HuH-7.5 (cell line): Measurements from ENCODE around the gene ZC3H6.

Experiments used
- DNase-seq: peaks from one replicate; pipeline ENCODE4 v3.0.0; 2011; ENCODE audit warnings: low spot score

Gene ZC3H6, protein sequence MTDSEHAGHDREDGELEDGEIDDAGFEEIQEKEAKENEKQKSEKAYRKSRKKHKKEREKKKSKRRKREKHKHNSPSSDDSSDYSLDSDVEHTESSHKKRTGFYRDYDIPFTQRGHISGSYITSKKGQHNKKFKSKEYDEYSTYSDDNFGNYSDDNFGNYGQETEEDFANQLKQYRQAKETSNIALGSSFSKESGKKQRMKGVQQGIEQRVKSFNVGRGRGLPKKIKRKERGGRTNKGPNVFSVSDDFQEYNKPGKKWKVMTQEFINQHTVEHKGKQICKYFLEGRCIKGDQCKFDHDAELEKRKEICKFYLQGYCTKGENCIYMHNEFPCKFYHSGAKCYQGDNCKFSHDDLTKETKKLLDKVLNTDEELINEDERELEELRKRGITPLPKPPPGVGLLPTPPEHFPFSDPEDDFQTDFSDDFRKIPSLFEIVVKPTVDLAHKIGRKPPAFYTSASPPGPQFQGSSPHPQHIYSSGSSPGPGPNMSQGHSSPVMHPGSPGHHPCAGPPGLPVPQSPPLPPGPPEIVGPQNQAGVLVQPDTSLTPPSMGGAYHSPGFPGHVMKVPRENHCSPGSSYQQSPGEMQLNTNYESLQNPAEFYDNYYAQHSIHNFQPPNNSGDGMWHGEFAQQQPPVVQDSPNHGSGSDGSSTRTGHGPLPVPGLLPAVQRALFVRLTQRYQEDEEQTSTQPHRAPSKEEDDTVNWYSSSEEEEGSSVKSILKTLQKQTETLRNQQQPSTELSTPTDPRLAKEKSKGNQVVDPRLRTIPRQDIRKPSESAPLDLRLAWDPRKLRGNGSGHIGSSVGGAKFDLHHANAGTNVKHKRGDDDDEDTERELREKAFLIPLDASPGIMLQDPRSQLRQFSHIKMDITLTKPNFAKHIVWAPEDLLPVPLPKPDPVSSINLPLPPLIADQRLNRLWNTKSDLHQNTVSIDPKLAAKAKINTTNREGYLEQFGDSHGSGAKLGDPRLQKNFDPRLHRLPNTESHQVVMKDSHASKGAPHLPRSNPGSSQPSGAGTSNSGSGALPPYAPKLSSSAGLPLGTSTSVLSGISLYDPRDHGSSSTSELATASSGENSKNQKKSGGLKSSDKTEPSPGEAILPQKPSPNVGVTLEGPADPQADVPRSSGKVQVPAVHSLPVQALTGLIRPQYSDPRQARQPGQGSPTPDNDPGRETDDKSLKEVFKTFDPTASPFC

DNA sequence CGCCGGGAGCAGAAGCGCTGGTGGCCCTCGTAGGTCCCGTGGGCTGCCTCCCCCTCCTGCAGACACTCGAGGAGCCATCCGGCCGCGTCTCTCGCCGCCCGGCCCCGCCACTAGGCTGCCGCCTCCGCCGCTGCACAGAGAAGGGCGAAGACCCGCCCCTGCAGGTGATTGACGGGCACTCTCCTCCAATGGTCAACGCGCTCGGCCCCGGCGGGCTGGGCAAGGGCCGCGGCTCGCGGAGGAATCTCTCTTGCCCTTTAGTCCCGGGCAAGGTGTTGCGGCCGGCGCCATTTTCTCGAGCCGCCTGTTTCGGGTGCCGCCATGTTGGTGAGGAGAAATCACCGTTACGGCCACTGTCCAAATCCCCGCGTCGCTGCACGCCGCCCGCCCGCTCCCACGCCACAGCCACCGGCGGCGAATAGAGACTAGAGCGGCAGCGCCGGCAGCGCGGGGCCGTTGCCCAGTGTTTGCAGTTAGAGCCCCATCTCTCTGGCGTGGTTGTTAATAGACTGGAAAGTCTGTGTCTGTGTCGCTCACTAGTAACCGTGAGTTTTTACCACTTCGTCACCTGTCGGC, at the start of gene ZC3H6:
ZC3H6 (plus strand) TSS at position 287 of the 576 bp plus-strand sequence. CDS start 398 bp downstream, outside the sequence.
- peak; percentile 84 for DNase-seq

DNA sequence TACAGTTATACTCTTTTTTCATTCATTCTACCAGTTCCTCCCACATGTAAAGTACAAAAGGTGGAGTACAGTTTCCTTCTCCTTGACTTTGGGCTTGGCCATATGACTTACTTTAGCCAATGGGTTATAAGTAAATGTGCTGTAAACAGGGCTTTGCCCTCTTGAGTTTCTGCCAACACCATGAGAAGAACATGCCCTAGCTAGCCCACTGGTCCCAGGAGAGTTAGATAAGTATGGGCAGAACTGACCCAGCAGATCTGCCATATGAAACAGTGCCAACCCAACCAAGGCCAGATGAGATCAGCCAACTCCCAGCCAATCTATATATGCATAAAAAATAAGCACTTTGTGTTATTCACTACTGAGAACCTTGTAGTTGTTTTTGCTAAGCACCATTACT, 46.0 kb upstream of the ZC3H6 start:
- DNase-seq = no peak

DNA sequence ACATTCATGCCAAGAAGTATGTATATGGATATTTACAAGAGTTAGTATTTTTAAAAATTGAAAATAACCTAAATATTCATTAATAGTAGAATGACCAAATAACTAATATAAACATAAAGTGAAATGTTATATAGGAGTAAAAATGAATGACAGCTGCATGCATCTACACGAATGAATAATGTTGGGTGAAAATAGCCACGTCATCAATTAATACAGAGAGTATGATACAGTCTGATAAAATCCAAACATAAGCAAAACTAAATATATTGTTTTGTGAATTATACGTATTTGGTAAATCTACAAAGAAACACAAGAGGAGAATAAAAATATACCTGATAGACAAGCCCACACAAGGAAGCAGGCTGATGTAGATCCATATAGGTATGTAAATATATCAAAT, 45.0 kb upstream of the ZC3H6 start:
- no peak for DNase-seq

DNA sequence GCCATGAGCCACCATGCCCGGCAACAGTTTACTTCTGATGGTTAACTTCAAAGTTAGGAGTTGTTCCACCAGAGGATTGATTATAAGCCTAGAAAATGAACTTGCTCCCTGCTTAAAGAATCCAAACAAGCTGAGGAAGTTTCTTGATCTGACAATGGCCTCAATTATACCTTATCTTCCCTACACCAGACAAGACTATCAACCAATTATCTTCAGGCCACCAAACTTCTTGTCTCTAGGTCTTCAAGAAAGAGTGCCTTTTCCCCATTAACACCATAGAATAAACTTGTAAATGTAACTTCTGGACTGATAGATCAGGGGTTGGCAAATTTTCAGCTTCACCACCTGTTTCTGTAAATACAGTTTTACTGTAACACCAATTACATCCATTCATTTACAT, 35.5 kb upstream of the ZC3H6 start:
- DNase-seq = no peak

DNA sequence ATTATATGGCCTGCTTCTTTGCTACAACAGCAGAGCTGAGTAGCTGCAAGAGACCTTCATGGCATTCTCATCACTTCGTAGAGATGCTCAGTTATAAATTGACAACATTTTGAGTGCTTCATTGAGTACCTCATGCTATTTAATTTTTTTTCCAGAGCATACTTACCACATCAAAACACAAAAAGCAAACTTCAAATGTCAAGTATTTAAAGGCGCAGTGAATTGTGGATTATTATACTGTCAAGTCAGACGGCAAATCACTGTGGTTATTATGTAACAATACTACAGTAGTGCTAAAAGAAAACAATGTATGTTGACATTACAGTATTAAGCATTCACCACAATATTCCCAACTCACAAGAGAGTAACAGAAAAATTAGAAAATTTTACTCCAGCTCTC, 33.0 kb upstream of the ZC3H6 start:
- DNase-seq = no peak

DNA sequence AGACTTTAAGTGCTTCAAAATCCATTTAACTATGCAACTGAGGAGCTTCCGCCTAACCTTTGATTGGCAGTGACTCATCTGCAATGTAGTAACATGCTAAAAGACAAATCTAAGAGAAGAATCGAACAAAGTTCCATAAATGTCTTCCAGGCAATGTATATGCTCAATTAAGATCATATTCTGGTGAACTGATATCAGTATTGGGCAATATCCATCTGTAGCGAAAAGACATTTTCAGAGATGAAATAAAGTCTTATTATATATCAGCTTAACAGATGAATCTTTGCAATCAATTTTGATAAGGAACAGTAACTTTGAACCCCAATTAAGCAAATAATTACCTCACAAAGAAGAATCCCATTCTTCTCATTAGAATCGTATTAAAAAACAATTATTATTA, 32.2 kb upstream of the ZC3H6 start:
- DNase-seq = no peak

DNA sequence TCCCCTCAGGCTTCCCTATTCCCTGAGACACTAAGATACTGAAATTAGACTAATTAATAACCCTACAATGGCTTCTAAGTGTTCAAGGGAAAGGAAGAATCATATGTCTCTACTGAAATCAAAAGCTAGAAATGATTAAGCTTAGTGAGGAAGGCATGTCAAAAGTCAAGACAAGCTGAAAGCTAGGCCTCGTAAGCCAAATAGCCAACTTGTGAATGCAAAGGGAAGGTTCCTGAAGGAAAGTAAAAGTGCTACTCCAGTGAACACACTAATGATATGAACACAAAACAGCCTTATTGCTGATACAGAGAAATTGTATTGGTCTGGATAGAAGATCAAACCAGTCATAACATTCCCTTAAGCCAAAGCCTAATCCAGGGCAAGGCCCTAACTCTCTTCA, 30.5 kb upstream of the ZC3H6 start:
- no peak for DNase-seq

DNA sequence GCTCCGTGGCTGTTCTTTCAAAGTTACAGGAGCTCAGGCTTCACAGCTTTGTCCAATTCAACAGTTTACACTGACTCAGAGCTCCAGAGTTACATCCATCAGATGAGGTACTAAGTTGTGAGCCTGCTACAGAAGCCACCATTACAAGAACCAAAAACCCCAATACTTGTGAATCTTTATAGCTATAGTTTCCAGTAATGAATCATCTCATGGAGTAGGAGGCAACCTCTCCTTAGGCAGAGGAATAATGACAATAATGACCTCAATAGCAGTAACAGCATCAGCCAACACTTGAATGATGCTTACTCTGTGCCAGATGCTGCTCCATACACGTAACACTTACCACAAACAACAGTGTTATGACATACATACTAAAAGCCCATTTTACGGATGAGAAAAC, 24.1 kb upstream of the ZC3H6 start:
- DNase-seq = no peak

DNA sequence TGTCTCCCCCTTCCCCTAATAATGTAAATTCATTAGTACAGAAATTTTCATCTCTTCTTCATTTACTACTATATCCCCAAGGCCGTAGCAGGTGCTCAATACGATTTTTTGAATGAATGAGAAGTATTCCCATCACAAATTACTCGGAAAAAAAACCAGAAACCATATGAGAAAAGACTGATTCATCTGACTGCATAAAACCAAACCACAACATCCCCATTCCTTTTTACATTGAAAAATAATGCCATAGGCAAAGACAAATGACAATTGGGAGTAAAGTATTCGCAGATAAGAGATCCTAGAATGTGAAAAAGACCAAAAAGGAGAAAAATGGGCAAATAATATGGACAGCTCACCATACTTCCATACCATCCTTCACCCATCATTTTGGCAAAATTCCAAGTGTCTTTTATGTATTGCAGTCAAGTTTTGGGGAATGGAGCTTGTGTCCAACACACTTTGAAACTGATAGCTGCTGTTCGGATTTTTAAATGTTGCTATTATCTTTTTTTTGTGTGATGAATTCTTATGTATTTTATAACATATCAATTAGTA, 22.1 kb upstream of the ZC3H6 start:
- no peak for DNase-seq

DNA sequence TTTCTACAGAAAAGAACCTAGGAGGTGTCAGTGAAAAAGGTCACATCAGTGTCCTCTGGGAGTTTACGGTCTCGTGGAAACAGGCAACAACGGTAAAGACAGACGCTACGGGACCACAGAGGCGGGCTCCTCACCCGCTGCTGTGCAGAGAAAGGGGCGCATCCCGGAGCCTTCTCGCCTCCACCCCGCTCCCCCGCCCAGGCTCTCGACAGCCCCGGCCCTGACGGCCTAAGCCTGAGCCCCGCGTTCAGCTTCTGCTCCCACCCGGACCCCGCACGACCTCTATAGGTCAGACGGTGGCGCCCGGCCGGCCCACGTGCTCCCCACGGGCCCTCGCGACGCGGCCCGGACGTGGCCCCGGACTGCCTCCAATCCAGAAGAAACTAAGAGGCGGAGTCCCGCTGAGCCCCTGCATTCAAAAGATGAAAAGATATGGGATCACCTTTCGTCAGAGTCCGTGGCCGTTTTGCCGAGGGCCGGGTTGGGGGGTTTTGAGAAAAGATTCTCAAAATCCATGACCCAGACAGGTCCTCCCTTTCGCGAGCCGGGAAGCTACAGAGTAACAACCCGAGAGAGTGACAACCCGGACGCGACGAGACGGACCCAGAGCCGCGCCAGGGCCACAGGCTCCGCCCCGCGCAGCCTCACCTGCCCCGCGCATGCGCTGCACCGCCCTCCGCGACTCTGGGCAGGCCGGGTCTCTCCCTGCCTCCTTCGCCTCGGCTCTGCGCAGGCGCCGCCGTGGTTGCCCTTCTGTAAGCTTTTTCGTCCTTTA, 20.7 kb upstream of the ZC3H6 start, which contains the start of gene ZC3H8:
ZC3H8 (minus strand) TSS at position 577 of the 775 bp plus-strand sequence; CDS start at position 516, 61 bp downstream.
- peak; percentile 95 for DNase-seq

DNA sequence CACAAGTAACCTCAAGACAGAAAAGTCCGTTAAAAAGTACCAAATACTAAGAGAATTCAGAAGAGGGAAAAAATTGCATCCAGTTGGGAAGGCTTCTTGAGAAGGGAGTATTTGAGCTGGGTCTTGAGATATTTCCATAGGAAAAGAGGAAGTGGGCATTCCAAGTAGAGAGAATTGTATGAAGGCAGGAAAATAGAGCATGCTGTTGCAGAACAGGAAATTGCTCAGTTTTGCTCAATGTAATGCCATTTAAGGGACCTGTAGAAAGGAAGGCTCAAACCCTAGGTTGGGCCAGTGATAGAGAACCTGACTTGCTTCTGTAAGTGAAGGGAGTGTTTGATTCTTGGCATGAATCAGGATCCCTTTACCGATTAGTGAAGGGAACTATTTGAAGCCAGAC, 19.5 kb upstream of the ZC3H6 start:
- no peak for DNase-seq

DNA sequence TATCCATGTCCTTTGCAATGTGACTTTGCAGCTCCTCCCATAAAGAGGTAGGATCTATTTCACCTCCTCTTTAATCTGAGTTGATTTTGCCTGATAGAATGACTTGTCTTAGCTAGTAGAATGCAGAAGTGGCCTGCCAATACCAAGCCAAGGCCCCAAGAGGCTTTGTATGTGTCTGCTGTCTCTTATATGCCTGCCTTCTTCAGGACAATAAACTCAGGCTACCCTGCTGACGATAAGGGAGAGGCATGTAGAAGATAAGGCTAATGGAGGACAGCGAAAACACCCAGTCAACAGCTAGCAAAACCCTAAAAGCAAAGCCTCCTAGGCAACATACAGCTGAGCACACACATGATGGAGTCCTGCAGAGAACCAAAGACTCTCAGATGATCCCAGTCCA, 18.7 kb upstream of the ZC3H6 start:
- no peak for DNase-seq

DNA sequence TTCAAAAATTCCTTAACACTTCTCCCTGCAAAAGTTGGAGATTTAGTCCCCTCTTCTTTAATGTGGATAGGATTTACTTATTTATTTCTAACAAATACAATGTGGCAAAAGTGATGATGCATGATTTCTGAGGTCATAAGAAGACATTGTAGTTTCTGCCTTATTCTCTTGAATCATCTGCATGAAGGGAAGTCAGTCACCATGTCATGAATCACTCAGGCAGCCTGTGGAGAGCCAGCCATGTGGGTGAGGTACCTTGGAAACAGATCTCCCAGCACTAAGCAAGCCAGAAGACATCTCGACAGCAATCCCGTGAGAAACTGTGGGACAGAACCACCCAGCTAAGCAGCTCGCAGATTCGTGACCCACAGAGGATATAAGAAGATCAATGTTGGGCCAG, 17.8 kb upstream of the ZC3H6 start:
- no peak for DNase-seq

DNA sequence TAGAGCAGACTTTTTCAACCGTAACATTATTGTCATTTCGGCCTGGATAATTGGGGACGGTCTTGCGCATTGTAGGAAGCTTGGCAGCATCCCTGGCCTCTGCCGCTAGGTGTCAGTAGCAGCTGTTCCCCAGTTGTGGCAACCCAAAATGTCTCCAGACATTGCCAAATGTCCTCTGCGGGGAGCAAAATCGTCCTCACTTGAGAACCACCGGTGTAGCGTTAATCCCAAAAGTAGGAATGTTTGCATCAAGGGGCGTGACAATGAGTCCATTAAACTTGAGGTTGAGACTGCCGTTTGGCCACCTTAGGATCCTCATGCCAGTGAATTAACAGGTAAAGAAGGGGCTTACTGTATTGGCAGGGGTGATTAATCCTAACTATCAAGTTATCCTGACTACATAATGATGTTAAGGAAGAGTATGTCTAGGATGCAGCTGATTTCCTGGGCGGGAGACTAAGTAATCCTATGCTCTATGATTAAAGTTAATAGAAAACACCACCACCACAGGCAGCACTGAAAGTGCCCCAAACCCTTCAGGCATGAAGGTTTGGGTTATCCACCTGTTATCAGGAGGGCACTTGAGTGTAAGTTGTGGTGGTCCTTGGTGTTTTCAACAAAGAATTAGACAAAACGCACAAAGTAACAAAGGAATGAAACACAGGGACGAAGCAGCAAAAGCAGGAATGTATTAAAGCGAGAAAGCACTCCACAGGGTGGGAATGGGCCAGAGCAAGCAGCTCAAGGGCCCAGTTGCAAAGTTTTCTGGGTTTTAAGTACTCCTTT, 15.7 kb upstream of the ZC3H6 start:
- DNase-seq = peak; percentile 27

DNA sequence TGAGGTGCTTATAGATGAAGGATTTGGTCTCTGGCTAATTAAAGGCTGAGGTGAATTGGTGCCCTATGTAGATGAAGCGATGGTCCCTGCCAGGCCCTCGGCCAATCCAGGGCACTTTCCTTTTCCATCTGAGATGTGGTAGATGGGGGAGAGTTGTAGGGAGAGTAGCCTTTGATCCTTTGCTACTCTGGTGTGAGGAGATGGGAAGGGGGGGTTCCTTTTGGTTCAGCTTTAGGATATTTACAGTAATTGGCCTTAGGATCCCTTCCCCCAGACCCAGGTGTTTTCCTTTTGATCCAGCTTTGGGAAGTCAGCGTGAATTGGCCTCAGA, 15.1 kb upstream of the ZC3H6 start:
- DNase-seq = no peak

DNA sequence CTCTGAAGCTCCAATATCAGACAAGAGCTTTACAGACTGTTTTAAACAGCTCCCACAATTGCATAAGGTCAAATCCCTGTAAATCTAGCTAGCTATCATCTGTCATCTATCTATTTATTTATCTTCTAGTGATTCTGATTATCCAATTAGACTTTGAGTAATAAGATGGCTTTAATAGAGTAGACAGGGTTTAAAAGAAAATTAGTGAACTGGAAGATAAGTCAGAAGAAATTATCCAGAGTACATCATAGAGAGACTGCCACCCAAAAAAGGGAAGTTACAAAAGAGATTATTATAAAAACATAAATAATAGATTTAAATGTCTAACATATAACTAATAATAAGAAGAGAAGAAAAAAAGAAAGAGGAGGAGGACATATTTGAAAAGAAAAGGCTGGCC, 12.5 kb upstream of the ZC3H6 start:
- no peak for DNase-seq

DNA sequence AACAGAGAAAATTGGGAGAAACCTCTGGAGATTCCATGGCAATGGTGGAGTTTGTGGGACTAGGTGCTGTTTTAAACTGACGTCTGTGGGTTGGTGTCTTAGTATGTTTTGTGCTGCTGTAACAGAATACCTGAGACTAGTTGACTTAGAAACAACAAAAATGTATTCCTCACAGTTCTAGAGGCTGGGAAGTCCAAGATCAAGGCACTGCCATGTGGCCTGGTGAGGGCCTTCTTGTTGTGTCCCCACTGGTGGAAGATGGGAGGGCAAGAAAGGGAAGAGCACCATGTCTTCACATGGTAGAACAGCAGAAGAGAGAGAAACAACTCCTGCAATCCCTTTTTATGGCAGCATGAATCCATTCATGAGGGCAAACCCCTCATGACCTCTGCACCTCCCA, 6.8 kb upstream of the ZC3H6 start:
- DNase-seq = no peak

DNA sequence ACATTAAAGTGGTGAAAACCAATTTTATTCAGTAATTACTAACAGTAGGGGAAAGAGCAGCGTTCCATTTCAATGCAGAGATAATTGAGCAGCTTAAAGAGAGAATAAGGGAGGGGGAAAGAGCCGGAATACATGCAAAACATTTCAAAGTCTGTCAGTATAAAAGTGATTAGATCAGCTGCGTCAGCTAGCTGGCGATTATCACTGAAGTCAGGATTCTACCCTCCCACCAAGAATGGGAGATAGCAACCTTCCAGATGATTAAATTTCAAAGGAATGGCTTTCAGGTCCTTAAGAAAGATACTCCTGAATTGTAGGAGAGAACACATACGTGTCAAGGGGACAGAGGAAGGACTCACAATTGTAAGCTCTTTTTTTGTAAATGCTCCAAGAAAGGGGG, 2.7 kb upstream of the ZC3H6 start:
- DNase-seq = no peak

DNA sequence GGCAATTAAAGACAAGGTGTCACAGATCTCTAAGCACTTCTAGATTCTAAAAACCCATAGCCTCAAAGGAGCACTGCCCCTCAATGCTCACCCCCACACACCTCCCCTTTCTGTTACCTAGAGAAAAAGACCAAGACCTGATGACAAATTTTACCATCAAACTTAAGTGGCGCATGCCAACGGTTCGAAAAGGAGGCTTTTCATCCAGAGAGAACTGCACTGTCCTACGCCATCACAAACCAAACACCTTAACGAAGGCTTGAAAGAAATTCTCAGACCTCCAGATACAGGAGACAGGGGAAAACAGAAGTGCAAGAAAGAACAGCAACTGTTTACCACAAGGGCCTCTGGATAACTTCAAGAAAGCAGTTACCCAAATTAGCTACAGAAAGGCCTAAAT, 2.0 kb upstream of the ZC3H6 start:
- no peak for DNase-seq
